Measurements from ENCODE around the gene NHERF2. TPM values are rescaled to one million over a fixed set of nuclear protein-coding genes. Genes with fewer than 3 reads are reported as not detected.

Gene NHERF2
- total and polyA plus RNA-seq, 2 of the 4 experiments (the other 2 are of a cell fraction) = 18.6 to 77.8 TPM

DNA sequence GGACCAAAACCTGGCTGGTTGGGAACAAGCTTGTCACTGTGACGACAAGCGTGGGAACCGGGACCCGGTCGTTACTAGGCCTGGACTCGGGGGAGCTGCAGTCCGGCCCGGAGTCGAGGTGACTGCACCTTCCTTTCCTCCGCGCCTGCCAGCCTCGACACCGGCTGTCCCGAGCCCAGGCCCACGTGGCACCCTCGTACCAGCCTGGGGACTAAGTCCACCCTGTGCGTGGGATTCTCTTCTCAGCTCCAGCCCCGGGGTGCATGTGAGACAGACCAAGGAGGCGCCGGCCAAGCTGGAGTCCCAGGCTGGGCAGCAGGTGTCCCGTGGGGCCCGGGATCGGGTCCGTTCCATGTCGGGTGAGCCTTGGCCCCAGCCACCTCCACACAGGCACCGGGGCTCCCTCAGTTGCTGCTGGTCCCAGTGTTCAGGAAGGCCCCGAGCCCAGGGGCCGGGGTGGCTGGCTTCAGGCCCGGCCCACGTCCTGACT, 52.7 kb downstream of the NHERF2 start:
- Histone ChIP-seq H2BK120ac (ENCODE audit: low read depth, low read length) (no peak overlapping the region), H4K20me1 (ENCODE audit: insufficient read depth, low read length) (peaks cover 5% of the 10 kb centered on the region; the same call in 1 of the 2 replicates)

More for the DNA sequence above, 52.7 kb downstream of the NHERF2 start:
- Histone ChIP-seq H3K4ac (ENCODE audit: low read depth, low read length) (no peak overlapping the region), H2BK20ac (ENCODE audit: low read depth, low read length) (no peak overlapping the region), H3K56ac (ENCODE audit: extremely low read depth, insufficient read depth, low read length) (no peak overlapping the region), H4K8ac (ENCODE audit: low read depth in 2 of 2, low read length in 2 of 2) (no peak overlapping the region), H3K9ac (ENCODE audit: low read depth, low read length) (no peak overlapping the region), H2BK5ac (ENCODE audit: low read depth, low read length, poor library complexity, severe bottlenecking) (no peak overlapping the region), H3K18ac (ENCODE audit: low read depth, low read length) (no peak overlapping the region), H3K4me3 (ENCODE audit: insufficient read depth, low read depth, low read length) (no peak overlapping the region), H3K23ac (ENCODE audit: low read depth, low read length) (no peak overlapping the region), H3K79me1 (ENCODE audit: low read depth in 1 of 2, low read length in 2 of 2) (0 out of 4 replicates have a peak, but pooled peaks cover 0 to 3% of the 10 kb centered on the region in 2 experiments), H3K9me1 (ENCODE audit: insufficient read depth, low read length) (no peaks in the 10 kb centered on the region), H3K27ac (ENCODE audit: insufficient read depth, low read length) (no peak overlapping the region), H3K4me1 (ENCODE audit: control insufficient read depth, insufficient read depth, low read length) (peaks cover 3% of the 10 kb centered on the region; the same call in 1 of the 2 replicates), H2BK15ac (ENCODE audit: low read depth, low read length) (no peak overlapping the region), H2AK5ac (ENCODE audit: low read depth, low read length) (no peak overlapping the region), H3K4me2 (ENCODE audit: low read depth, low read length) (no peak overlapping the region), H3K27me3 (ENCODE audit: control insufficient read depth, insufficient read depth, low read length) (no peaks in the 10 kb centered on the region), H2AK9ac (replicated peaks; ENCODE audit: low read depth, low read length, poor library complexity) (no peak overlapping the region), H3K36me3 (ENCODE audit: control insufficient read depth, insufficient read depth, low read length) (peaks cover 65% of the 10 kb centered on the region), H4K91ac (ENCODE audit: insufficient read depth, low read depth, low read length) (no peak overlapping the region), H2AFZ (replicated peaks; ENCODE audit: low read length, poor library complexity) (no peak overlapping the region), H3K14ac (replicated peaks; ENCODE audit: low read depth, low read length) (no peak overlapping the region), H4K5ac (ENCODE audit: low read depth, low read length) (no peak overlapping the region), H3K9me3 (ENCODE audit: control insufficient read depth, insufficient read depth, low read length) (no peaks in the 10 kb centered on the region)
- 97% methylated on average over 18 of the region's 30 CpGs; no CpG with 5 or more reads in 1 of the 2 experiments for WGBS, 2 experiments (ENCODE audit: extremely low coverage in 2 of 2, insufficient read length in 1 of 2)
- BruUV-seq (replicated peaks) = no TSS peak
- in situ Hi-C loops (cut with MboI; ENCODE audit: low sequenced_read_pairs) = no loop called here
- intact Hi-C loops (cut with micrococcal nuclease) = no loop called here
- dilution Hi-C loops (cut with HindIII; ENCODE audit: low sequenced_read_pairs, unreplicated experiment) = no loop called here
- DNase-seq (no peak), ATAC-seq (ENCODE audit: low read depth) (no peak)
- POLR2A ChIA-PET (ENCODE audit: unreplicated experiment) = no interaction called here
- CTCF ChIA-PET = no interaction called here
- no peak for TF ChIP-seq CEBPB (IDR thresholded peaks at IDR 0.05; ENCODE audit: low read depth, low read length)
- TF ChIP-seq, protein P1, sequence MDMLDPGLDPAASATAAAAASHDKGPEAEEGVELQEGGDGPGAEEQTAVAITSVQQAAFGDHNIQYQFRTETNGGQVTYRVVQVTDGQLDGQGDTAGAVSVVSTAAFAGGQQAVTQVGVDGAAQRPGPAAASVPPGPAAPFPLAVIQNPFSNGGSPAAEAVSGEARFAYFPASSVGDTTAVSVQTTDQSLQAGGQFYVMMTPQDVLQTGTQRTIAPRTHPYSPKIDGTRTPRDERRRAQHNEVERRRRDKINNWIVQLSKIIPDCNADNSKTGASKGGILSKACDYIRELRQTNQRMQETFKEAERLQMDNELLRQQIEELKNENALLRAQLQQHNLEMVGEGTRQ (IDR thresholded peaks at IDR 0.05; ENCODE audit: low read depth, low read length) = no peak
